NCI-H1092 (cell line): ENCODE measurements around the gene CD300LD.
"Not testable (repeated sequence)": the region's sequence is repeated elsewhere in the genome, so short reads cannot be mapped to it uniquely, and the experiment has no call there.

Source experiments
- DNase-seq: peaks from one replicate; lab custom pipeline; 2025; lab: John Stamatoyannopoulos, UW

Gene CD300LD

DNA sequence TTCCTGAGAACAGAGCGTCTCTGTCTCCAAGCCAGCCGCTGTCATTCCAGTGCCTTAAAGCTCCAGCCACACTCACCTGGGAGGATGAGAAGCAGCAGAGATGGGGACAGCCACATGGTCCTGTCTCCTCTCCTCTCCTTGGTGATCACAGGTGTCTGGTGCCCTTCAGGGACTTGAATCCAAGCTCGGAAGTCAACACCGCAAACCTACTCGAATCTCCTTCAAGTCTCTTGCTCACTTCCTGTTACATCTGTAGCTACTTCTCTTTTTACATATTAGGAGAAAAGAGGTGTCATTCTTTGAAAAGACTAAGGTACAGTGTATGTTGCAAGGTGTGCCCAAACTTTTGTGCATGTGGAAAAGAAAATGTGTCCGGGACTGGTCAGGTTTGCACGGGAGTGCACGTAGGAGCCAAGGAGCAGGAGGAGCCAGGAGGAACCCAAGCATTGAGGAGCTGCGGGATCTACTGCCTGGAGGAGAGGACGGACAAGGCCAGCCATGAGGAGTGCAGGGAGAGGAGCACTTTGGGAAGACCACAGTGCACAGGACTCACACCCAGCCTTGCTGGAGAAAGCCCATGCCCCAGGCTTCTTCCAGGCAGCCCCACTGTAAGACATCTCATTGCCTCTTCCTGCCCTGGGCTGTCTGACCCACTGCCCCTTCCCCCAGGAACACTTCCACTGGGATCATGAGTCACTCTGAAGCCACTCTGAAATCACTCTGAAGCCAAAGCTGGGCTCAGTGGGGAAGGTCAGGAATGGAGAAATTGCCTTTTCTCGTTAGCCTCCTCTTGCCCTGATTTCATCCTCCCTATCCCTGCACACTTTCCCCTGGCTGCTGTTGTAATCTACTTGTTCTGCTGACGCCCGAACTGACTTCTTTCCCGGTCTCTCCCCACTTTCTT is at the start of gene CD300LD:
TSS of gene CD300LD (minus strand) at position 197 of the 904 bp plus-strand sequence. CDS start at position 116, 81 bp downstream.
- DNase-seq, result no peak

DNA sequence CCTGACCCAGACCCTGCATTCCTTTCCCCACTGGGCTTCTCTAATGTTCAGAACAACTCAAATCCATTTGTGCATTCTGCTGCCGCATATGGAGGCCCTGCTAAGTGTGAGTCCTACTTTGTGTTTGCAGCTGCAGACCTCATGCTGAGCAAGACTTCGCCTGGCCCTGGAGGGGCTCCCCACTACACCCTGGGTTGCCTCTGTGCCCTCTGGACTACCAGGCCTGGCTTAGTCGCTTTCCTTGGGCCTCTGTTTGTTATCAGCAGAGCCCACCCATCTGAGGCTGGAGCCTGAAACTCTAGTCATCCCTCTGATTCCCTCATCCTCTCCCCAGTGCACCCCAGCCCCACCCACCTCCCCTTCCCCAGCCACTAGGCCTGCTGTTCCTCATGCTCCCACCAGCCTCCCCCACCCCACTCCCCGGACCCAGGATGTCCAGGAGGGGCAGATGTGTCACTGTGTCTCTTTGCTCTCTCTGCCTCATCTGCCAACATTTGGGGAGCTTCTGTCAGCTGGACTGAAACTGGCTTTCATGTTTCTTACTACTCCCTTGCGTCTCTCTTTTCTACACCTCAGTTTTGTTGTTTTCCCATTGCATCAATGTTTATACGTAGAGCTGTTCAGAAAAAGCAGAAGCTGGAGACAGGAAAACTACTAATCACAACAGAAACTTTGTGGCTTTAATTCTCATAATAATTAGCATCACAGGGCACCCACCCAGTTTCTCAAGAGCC is 49.3 kb upstream of the CD300LD start:
- no peak for DNase-seq

DNA sequence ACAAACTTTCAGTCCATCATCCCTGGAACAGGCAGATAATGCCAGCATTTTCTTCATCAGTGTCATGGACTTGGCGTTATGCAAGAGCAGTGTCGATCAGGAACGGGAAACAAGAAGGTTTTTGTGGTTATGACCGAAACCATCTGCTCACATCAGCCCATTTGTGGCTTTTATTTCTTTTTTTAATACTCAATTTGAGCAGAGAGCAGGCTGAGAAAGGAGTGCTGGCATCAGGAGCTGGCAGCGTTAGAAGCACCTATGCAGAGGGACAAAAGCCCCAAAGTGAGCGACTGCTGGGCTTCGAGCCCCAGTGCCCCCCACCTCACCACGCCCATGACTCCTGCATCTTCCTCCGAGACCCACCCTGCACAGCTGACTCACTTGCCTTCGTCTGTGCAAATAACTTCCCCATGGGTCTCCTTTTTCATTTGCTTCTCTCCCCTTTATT is 47.6 kb upstream of the CD300LD start:
- no peak for DNase-seq

DNA sequence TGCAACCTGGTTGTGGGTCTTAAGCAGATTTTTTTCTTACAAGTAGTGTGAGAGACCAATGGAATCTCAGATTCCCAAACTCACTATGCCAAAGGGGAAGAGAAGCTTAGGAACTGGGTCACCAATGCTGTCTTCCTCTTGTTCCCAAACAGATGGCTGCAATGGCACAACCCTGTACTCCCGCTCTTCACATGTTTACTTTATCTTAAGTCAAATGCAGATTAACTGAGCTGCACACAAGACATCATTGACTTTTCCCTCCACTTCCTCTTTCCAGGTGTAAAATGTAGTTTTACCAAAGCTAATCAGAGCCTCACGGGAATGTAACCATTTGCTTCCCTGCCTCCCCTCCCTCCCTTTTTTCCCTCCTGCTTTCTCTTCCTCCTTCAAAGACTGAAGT is 45.8 kb upstream of the CD300LD start:
- DNase-seq, result no peak

DNA sequence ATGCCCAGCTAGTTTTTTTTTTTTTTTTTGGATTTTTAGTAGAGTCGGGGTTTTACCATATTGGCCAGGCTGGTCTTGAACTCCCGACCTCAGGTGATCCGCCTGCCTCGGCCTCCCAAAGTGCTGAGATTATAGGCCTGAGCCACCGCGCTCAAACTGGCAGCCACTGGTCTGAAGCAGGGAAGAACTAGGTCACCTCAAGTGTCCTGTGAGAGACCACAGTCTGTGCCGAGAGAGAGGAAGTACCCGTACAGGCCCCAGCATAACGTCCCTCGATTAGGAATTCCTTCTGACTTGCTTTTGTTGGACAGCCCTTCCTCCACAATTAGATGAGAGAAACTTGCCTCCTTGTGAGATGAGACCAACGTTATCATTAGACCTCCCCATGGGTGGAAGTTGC is 45.2 kb upstream of the CD300LD start:
- no peak for DNase-seq

DNA sequence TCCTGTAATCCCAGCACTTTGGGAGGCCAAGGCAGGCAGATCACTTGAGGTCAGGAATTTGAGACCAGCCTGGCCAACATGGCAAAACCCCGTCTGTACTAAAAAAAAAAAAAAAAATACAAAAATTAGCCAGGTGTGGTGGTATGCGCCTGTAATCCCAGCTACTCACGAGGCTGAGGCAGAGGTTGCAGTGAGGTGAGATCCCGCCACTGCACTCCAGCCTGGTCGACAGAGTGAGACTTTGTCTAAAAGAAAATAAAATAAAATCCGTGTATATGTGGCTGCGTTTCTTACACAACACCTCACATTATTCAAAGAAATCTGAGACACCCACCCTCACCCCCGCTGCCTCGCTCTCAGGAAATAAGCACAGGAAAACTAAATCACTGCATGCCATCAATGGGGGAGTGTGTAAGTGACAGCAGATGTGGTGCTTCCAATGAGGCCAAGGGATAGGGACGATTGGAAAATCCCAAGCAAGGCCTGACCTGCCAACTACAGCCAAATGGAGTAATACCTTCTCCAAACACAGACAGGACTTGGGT is 44.5 kb upstream of the CD300LD start:
- DNase-seq, result not testable (repeated sequence)

DNA sequence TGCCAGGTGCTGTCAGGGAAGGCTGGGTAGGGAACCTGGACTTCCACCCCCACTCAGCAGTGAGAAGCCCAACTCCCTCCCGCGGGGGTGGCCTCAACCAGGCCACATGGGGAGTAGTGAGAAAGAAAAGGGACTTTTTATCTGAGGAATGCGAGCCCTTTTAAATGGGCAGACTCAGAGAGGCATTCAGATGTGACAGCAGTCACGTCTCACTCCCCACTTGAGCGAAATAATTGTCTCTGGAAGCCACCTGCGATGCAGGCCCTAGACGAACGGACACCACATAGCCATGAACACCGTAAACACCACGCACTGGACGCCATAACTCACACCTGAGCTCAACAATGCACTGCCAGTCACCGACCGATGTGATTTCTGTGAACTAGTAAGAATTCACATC is 43.3 kb upstream of the CD300LD start:
- no peak for DNase-seq

DNA sequence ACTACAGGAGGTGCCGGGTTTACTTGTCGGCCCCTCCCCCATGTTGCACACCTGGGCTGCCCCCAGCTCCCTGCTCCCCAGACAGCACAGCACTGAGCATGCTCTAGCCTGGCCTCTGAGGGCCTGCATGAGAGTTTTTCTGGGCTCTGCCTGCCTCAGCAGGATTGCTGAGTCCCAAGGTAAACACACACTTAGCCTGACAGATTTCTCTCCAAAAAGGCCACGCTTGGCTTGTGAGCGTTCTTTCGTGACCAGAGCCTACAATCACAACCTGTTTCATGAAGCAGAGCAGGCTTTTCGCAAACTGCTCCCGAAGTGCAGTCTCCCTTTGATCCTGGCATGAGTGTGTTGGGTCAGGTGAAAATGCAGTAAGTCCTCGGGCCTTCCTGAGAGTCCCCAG is 41.2 kb upstream of the CD300LD start:
- DNase-seq, result no peak

DNA sequence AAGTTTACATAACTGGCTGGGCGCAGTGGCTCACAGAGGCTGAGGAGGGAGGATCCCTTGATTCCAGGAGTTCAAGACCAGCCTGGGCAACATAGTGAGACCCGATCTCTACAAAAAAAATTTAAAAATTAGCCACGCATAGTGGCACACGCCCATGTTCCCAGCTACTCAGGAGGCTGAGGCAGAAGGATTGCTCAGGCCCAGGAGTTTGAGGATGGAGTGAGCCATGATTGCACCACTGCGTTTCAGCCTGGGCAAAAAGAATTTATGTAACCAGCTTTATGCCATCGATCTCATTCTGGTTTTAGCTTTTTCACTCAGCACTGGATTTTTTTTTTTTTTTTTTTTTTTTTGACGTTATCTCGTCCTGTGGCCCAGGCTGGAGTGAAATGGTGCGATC is 40.5 kb upstream of the CD300LD start:
- DNase-seq, result no peak

DNA sequence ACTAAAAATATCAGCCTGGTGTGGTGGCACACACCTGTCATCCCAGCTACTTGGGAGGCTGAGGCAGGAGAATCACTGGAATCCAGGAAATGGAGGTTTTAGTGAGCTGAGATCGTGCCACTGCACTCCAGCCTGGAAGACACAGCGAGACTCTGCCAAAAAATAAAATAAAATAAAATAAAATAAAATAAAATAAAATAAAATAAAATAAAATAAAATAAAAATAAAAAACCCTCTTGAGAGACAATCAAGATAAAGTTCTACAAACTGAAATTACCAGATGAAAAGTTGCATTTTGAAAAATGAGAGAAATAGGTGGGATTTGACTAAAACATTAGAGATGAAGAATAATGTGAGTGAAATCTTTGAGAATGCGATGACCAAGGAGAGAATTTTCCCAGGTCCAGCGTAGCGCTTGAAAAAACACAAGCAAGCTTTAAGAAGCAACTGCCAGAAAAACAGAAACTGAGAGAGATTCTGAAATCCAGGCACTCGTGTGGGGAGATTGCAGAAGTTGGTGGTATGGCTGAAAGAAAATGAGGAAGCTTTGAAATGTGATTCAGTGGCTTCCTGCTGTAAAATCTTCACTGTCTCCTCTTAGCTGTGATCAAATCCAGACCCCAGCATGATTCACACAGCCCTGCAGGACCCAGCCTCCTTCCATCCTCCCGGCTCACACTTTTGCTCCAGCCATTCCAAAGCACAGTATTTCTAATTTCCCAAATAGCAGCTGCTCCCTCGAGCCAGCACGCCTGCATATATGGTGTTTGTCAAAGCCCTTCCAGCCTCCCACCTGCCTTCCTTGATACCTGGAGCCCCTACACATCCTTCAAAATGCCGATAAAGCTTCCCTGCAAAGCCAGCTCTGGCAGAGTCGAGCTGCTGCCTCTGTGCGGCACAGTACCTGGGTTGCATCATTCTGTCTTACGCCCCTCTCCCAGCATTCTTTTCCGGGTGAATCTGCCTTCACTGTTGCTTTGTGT is 39.7 kb upstream of the CD300LD start:
- DNase-seq, result no peak

DNA sequence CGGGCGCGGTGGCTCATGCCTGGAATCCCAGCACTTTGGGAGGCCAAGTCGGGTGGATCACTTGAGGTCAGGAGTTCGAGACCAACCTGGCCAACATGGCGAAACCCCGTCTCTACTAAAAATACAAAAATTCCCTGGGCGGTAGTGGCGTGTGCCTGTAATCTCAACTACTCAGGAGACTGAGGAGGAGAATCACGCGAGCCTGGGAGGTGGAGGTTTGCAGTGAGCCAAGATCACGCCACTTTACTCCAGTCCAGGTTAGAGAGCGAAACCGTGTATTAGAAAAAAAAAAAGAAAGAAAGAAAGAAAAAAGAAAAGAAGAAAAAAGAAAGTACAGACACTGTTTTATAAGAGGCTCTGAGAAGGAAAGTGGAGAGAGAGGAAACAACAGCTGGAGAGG is 38.2 kb upstream of the CD300LD start:
- DNase-seq, result not testable (repeated sequence)

DNA sequence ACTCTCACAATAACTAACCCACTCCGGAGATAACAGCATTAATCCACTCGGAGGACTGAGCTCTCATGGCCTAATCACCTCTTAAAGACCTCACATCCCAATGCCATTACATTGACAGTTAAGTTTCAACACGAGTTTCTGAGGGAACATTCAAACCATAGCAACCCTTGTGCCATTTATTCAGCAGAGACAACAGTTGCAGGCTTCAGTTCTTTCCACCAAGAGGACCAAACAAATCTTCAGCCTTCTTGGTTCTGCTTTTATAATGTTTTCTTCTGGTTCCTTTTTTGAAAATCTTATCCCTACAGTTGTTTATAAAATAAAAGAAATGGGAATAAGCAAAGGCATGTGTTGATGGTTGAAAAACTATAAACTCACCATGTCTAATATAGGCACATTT is 33.6 kb upstream of the CD300LD start:
- no peak for DNase-seq

DNA sequence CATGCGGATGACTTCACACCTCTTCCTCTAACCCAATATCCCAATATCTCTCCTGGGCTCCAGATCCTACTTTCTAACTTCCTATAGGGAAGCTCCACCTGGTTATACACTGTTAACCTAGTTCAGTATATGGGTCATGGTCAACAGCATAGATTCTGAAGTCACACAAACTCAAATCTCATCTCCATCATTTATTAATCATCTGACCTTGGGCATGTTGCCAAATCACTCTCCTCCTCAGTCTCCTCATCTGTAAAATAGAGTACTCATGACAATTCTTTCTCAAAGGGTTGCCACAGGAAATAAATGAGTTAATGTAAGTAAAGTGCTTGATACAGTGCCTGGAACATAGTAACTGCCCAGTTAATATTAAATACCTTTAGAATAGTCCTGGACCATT is 32.0 kb upstream of the CD300LD start:
- no peak for DNase-seq

DNA sequence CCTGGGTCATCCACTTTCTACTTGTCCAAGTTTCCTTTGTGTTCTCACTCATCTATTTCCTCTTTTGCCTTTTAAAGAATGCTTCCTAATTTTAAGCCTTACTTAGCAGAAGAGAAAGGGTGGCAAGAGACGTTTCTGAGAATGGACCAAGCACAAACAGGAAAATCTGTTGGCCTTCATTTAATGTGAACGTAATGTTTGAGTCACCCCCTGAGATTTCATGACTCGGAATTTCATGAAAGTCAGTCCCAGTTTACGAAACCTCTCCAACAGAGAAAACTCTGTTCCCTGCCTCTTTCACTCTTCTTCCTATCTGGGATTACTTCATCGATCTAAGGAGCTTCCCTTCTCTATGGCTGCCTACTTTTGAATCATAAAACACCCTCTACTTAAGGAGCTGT is 31.6 kb upstream of the CD300LD start, which contains the start of gene CD300E:
TSS of gene CD300E (minus strand) at position 46 of the 401 bp plus-strand sequence. CDS start 117 bp downstream, outside the sequence.
- no peak for DNase-seq

DNA sequence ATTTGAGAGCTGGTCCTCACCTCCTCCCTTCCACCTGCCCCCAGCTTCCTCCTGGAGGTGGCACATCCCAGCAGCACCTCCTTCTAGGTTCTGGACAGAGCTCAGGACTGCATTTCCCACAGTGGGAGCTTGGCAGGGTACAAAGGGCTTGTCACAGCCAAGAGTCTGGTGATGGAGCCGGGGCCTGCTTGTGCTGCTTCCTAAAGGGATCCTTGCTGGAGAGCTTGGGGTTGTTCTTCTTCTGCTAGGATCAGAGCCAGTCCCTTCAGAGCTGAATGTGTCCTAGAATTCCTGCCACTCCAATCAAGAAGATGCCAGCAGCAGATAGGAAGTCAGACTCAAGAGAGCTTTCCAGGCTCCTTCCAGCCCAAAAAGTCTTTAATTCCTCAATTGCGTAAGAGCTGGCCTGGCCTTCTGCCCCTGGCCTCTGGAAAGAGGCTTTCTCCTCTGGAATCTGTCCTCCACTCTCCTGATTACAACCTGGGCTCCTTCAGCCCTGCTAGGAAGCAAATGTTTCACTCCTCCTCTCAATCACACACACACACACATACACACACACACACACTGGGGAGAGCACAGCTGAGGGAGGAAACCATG is 27.1 kb upstream of the CD300LD start:
- DNase-seq, result no peak

DNA sequence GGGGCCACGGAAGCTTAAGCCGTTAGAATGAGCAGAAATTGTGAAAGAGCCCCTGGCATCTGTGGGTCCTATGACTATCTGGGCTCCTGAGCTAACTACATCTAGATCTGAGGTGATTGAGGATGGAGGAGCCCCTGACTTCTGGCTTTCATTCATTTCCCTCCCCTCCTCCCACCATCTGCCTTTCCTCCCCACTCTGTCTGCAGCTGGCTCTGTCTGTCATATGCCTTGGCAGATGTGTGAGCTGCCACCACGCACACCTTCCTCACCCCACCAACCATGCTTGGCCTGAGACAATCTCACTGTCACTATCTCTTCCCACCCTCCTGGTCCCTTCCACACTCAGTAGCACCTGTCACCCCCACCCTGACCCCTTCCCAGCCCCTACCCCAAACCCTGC is 26.4 kb upstream of the CD300LD start:
- no peak for DNase-seq

DNA sequence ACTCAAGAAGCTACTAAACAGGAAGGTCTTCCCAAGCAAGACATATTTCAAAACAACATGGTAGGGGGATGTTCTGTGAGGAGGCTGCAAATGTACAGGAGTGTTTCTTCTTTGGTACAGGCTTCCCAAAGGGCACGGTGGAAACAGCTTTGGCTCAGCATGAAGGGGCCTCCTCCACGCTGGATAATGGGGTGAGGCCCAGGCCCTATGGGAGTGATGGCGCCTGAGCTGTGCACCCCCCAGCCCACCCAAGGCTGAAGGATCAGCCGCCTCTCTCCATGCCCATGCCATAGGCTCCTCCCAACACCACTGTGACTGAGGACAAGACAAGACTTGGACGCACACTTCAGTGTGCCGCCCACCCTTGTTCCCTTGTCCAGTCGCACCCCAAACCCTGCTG is 24.6 kb upstream of the CD300LD start:
- DNase-seq, result no peak

DNA sequence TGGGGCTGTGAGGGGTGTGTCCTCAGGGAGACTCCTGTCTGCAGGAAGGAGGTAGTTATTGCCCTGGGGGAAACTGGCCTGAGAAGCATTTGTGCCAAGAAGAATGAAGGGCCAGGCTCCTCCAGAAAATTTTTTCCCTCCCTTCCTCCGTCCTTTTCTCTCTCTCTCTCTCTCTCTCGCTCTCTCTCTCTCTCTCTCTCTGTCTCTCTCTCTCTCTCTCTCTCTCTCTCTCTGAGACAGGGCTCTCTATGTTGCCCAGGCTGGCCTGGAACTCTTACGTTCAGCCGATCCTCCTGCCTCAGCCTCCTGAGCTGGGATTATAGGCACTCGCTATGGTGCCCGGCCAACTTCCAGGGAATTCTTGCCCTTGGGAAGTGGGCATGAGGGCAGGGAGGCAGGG is 20.0 kb upstream of the CD300LD start:
- no peak for DNase-seq

DNA sequence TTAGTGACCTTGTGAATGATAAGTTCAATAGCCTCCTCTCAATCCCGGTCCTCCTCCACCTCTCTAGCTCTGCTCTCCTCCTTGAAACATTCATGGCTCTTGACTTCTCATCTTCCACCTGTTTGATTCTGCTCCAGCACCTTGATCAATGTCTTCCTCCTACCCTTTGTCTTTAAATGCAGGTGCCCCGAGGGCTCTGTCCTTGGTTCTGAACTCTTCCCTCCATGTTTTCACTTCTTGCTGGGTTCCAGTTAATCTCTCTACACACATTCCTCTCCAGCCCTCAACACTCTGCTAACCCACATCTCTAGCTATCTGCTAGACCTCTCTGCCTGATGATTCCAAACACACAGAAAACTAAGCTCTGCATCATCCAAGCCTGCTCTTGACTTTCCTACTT is 18.0 kb upstream of the CD300LD start:
- no peak for DNase-seq

DNA sequence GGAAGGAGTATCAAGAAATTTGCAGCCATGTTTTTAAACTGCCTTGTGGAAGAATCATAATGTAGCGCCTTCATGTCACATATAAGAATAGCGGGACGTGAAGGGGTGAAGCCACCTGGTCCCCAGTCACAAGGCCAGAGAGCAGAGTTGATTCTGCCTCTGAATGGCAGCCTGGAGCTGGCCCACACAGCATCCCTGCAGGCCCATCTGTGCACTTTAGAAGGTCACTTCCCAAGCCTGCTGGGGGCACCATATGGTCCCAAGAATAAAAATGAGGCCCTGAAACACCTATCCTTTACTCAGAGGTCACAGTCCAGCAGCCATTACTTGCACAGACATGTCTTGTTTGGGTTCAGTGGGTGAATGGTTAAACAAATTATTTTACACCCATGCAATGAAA is 16.4 kb upstream of the CD300LD start:
- no peak for DNase-seq

DNA sequence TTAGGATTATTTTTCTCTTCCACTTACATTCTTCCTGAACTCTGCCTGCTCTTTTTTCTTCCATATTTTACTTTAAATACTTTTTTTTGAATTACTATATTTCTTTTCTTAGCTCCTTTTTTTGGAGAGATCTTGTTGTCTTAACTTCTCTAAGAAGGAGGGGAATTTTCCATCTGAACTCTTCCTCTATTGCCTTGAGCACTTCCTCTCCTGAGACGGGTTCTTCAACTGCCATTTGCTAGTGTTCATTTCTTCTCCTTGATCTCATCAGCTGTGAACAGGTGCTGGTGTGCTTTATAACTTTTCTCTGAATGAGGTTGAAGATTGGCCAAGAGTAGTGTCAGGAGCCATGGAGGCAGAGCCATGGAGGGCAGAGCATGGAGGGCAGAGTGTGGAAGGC is 15.1 kb upstream of the CD300LD start:
- DNase-seq, result no peak
